GM21423 (cell line): ENCODE data around the gene KCTD4.
"Not testable (repeated sequence)": the region's sequence is repeated elsewhere in the genome, so short reads cannot be mapped to it uniquely, and the experiment has no call there.

ENCODE experiments used
- ATAC-seq: cut with Tn5 transposase; IDR thresholded peaks from one replicate; pipeline ENCODE4 v1.9.1; 2021; ENCODE audit warnings: mild to moderate bottlenecking, moderate library complexity; ENCODE audit not compliant: unreplicated experiment

Gene KCTD4

GRCh38 chr13:45200701-45201232 lies at the start of gene KCTD4:
TSS of gene KCTD4 (minus strand) at chr13:45201045. CDS start at chr13:45194567, 6,478 bp downstream.
- no peak for ATAC-seq

DNA sequence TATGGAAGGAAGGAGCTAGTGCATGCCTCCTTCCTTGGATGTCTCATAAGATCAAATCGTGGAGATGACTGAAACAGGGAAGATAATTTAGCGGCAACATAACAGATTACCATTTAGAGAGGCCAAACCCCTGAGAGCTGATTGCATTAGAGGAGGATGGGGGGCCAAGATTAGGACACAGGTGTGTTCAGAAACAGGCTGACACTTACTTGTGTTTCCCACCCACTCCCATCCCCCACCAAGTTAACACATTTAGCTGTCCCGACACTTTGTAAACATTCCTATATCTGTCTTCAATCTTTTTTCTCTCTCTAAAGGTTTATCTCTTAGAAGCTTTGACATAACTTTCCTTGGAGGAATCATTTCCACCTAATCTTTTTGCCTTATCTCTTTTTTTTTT lies 48.8 kb upstream of the KCTD4 start:
- ATAC-seq = no peak

DNA sequence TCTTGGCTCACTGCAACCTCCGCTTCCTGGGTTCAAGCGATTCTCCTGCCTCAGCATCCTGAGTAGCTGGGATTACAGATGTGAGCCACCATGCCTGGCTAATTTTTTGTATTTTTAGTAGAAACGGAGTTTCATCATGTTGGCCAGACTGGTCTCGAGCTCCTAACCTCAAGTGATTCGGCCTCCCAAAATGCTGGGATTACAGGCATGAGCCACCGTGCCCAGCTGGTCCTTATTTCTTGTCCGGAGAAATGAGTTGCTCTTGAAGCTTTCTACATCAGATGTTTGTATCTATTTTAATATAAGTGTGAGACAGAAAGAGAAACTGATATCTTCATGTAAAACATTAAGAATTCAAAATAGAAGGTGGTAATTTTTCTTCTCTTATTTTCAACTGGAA lies 43.9 kb upstream of the KCTD4 start:
- not testable (repeated sequence) for ATAC-seq

- ATAC-seq = no peak
Observed at GRCh38 chr13:45243077-45243476, 42.2 kb upstream of the KCTD4 start.

DNA sequence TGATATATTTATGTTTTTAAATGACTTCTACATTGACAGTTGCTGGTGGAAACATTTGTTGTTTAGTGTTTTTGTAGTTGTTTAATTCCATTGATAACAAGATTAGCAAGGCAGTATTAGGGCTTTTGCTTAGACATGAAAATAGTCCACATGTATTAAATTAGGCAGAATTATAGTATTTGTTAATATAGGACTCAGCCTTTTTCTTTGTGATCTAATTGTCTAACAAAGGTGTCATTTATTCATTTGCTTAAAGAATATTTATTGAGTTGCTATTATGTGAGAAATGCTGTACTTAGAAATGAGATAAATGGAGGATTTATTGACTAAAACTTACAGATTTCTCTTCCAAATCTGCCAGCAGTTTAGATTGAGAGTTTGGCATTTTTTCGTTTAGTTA lies 41.7 kb upstream of the KCTD4 start:
- ATAC-seq = no peak

GRCh38 chr13:45242070-45242469 lies 41.2 kb upstream of the KCTD4 start:
- ATAC-seq = no peak

DNA sequence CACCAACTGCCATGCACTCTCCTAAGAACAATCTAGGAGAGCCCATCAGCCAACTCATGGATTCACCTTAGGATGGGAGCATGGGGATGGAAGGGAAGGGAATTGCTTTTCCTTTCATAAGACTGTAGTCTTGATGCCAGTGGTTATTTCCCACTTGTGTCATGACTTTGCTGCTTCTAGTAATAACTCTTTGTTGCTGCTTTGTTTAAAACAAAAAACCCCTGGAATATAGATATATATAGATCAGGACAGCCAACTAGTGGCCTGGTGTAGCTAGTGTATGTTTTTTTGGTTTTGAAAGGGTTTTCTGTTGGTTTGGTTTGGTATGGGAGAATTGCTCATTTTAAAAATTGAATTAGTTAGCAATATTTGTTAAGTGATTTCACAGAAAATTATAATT lies 39.3 kb upstream of the KCTD4 start:
- ATAC-seq = no peak

GRCh38 chr13:45238945-45239795 lies 38.3 kb upstream of the KCTD4 start:
- no peak for ATAC-seq

- ATAC-seq = no peak
Observed at GRCh38 chr13:45232591-45232990, 31.7 kb upstream of the KCTD4 start.

DNA sequence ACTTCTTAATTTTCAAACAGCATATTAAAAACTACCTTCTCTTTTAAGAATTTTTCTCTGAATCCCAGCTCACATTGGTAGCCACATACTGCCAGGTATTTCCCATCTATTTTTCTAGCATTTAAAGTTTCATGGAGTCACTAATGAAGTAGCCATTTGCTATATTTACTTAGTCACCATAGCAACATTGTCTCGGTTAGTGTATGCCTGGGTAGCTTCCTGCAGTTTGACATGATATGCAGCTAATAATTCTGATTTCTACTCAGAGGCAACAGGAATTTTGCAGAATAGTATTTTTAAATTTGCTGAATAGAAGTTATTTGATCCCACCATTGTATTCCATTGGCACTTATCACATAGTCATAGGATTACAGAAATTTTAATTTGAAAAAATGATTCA lies 30.9 kb upstream of the KCTD4 start:
- ATAC-seq = no peak

- no peak for ATAC-seq
Observed at GRCh38 chr13:45231305-45231704, 30.5 kb upstream of the KCTD4 start.

DNA sequence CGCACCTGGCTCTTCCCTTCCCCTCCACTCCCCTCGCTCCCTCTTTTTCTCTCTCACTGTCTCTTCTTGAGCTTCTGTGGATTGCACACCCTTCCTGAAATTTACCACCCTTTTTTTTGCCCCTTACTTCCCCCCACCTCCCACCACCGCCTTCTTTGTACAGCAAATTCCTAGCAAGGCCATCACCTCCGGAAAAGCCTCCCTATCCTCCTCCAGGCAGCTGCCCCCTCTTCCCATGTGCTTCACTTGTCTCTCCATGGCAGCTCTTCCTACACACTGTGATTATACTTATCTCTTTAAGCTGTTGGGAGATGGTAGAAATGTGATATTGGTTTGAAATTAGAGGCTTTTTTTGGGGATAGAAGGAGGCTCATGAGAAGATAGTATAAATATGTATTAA lies 28.3 kb upstream of the KCTD4 start:
- ATAC-seq = no peak

- ATAC-seq = no peak
Observed at GRCh38 chr13:45228002-45228401, 27.2 kb upstream of the KCTD4 start.

GRCh38 chr13:45226024-45226423 lies 25.2 kb upstream of the KCTD4 start:
- ATAC-seq = no peak

DNA sequence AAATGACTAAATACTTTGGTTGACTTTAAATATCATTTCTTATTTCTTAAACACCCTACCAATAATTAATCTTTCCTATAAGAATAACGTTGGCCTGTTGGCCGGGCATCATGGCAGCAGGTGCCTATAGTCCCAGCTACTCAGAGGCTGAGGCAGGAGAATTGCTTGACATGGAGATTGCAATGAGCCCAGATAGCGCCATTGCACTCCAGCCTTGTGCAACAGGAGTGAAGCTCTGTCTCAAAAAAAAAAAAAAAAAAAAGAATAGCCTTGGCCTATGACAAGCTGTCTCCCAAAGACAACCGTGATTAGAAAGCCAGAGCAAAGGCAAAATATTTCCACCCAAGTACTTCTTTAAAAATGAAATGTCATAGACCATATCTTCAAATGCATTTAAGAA lies 24.5 kb upstream of the KCTD4 start:
- no peak for ATAC-seq

DNA sequence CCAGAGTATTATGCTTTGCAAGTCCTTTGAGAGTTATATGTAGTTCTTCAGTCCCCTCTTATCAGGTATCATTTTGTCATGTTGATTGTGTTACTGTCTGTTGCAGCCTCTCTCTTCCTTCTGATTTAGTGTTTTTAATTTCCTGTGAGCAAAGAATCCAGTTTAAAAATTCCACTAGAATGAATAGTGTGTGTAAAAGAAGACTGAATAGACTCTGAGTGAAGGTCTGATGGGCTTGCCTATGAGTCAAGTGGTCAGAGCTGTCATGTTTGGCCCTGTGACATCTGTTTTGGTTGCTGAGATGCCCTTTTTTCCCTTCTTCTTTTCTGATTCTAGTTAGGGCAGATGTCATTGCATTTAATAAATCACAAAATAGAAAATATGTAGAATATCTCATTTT lies 23.3 kb upstream of the KCTD4 start:
- no peak for ATAC-seq

DNA sequence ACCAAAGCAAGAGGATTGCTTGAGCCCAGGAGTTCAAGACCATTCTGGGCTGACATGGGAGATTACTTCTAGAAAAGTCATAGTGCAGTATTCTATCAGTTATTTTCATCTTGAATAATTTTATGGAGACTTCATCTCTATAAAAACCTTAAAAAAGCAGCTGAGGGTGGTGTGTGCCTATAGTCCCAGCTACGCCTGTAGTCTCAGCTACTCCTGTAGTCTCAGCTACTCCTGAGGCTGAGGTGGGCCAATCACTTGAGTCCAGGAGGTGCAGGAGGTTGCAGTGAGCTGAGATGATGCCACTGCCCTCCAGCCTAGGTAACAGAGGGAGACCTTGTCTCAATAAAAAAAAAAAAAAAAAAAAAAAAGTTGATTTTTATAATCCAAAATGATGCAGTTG lies 22.1 kb upstream of the KCTD4 start:
- ATAC-seq = no peak

GRCh38 chr13:45222516-45222915 lies 21.7 kb upstream of the KCTD4 start:
- no peak for ATAC-seq

DNA sequence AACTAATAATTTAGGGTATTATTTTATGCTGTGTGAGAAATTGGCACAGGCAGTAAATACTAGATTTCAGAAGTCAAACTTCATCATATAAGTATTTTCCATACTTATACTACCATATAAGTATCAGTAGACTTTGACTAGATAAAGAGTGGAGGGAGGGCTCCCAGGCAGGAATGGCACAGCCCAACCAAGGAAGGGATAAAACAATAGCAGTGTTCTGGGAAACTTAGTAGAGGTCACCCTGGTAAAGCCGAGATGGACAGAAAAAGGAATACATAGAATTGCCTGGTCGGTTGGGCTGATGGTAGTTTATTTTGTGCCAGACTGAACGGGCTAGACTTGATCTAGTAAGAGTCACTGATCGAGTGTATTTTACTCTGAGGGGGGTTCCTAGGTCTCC lies 19.6 kb upstream of the KCTD4 start:
- no peak for ATAC-seq

DNA sequence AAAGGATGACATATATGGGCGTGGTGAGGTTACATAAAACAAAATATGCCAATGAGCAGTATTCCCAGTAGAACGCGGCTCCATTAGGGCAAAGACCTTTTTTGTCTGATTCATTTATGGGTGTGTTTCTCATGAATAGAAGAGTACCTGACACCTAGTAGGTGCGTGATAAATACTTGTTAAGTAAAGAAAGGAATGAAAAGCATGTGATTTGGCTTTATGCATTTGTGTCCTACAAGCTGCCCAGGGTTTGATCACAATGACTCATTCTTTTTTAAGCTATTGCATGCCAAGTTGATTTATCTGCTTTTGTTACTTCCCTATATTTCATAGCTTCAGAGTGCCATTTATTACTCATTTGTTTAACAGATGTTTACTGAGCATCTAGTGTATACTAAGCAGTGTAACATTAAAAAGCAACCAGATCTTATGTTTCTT lies 19.1 kb upstream of the KCTD4 start:
- ATAC-seq = no peak

- no peak for ATAC-seq
Observed at GRCh38 chr13:45219123-45219891, 18.5 kb upstream of the KCTD4 start.

- ATAC-seq = no peak
Observed at GRCh38 chr13:45218689-45219088, 17.8 kb upstream of the KCTD4 start.
